Upper lobe of left lung (tissue), 6 donors: ENCODE results near the gene VPS13D. TPM values are rescaled to one million over a fixed set of nuclear protein-coding genes. Genes with fewer than 3 reads are reported as not detected.

Experiments used
- ATAC-seq, 2 donors: fragments of 200-7000 bp; cut with Tn5 transposase; one replicate each; pipeline ENCODE4 v1.9.1; 2022; ENCODE audit warnings: mild to moderate bottlenecking in 2 of 2, moderate library complexity in 2 of 2; ENCODE audit not compliant: low FRiP score in 2 of 2
- DNase-seq, 2 donors: peaks; one replicate each; pipeline ENCODE4 v3.0.0-alpha.2; 2019 to 2020
- H3K27ac ChIP-seq, 4 donors: fragments of 200-600 bp; sonication (generic); one replicate each; pipeline ENCODE4 v1.5.1; 2016 to 2019
- H3K27me3 ChIP-seq, 4 donors: fragments of 200-600 bp; sonication (generic); one replicate each; pipeline ENCODE4 v1.5.1; 2017 to 2019
- H3K36me3 ChIP-seq, 4 donors: fragments of 200-600 bp; sonication (generic); one replicate each; pipeline ENCODE4 v1.5.1; 2016 to 2019
- H3K4me1 ChIP-seq, 4 donors: fragments of 200-600 bp; sonication (generic); one replicate each; pipeline ENCODE4 v1.5.1; 2018 to 2019
- H3K4me3 ChIP-seq, 4 donors: fragments of 200-600 bp; sonication (generic); one replicate each; pipeline ENCODE4 v1.5.1; 2017 to 2019; ENCODE audit warnings: mild to moderate bottlenecking in 2 of 4, moderate library complexity in 1 of 4
- H3K9me3 ChIP-seq, 4 donors: fragments of 200-600 bp; sonication (generic); one replicate each; pipeline ENCODE4 v1.5.1; 2018 to 2019
- EP300 ChIP-seq, 4 donors: sonication (generic); formaldehyde crosslinking; IDR thresholded peaks; one replicate each; pipeline ENCODE4 v1.5.1; 2017; ENCODE audit warnings: antibody characterized with exemption in 4 of 4, control low read depth in 2 of 4
- POLR2A ChIP-seq, 4 donors: fragments of 450-650 bp; IDR thresholded peaks; one replicate each; pipeline ENCODE4 v1.5.1; 2016 to 2017; ENCODE audit warnings: antibody characterized with exemption in 4 of 4, mild to moderate bottlenecking in 2 of 4
- POLR2AphosphoS5 ChIP-seq, 2 donors: sonication (generic); formaldehyde crosslinking; IDR thresholded peaks; one replicate each; pipeline ENCODE4 v1.5.1; 2017; ENCODE audit warnings: antibody characterized with exemption in 2 of 2
- WGBS, 2 donors: methylation state at CpG; one replicate each; pipeline ENCODE4 v1.1.5; 2017 to 2018; 5-methylcytosine and 5-hydroxymethylcytosine counted together
- total RNA-seq, 6 donors: library from RNA; depleted of rRNA in 4 of 6; stranded (reverse); fragments of >200 nt in 4 of 6; gene quantifications; one replicate each; pipeline versions ENCODE4 v1.1.0 to v1.2.1, GENCODE V29; 2016 to 2021
- TF ChIP-seq, protein P1 (sequence below), 6 experiments: fragments of 450-650 bp in 4 of 6; fragments of 200-600 bp in 2 of 6; sonication (generic) in 2 of 6; IDR thresholded peaks; one replicate each; pipeline ENCODE4 v1.5.1; 2016 to 2019; ENCODE audit warnings: antibody characterized with exemption in 6 of 6
- donor health status: DM: no; HTN: no; CAD: no; lungs with moderate emphysema.
- donor health status: DM: no; HTN: yes; CAD: no; lungs with severe emphysema.

The VPS13D gene
- total RNA-seq, 6 donors from 2014 or later = 54.9 to 181 (median 87.9) TPM

DNA sequence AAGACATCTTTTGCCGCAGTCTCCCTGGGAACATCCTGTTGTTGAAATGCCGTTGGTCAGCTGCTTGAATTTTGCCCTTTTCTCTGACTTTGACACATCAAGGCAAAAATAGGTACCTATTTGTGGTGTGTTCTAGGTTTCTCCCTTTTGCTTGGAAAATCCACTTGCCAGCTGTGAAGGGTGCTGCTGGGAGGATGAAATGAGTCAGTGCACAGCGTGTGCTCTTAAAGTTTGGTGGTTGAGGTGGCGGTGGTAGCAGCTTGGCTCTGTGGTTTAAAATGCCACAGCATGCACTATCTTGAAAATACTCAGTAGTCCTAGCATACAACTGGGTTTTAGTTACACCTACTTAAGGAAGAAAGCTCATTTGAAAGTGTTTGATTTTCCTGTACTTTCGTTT is 204.3 kb downstream of the VPS13D start:
- H3K27me3 ChIP-seq = no peaks in the 10 kb centered on the region
- no peaks in the 10 kb centered on the region for H3K9me3 ChIP-seq
- no peak overlapping the region for H3K4me3 ChIP-seq
- peak in 1 of 2 donors; percentile 63 for DNase-seq
- peak; percentile 47 to 71 for ATAC-seq
- 28 to 30% methylated on average over 5 of the region's 5 CpGs for WGBS, 2 donors
- H3K4me1 ChIP-seq = peaks cover 56 to 63% (median 58%) of the 10 kb centered on the region in 4 donors
- H3K36me3 ChIP-seq = peaks cover 0 to 5% (median 0%) of the 10 kb centered on the region in 4 donors
- TF ChIP-seq EP300 (IDR thresholded peaks at IDR 0.05) (peak in 1 of 4 donors; percentile 19), POLR2AphosphoS5 (IDR thresholded peaks at IDR 0.05) (peak in 1 of 2 donors; percentile 51)
- TF ChIP-seq, protein P1, sequence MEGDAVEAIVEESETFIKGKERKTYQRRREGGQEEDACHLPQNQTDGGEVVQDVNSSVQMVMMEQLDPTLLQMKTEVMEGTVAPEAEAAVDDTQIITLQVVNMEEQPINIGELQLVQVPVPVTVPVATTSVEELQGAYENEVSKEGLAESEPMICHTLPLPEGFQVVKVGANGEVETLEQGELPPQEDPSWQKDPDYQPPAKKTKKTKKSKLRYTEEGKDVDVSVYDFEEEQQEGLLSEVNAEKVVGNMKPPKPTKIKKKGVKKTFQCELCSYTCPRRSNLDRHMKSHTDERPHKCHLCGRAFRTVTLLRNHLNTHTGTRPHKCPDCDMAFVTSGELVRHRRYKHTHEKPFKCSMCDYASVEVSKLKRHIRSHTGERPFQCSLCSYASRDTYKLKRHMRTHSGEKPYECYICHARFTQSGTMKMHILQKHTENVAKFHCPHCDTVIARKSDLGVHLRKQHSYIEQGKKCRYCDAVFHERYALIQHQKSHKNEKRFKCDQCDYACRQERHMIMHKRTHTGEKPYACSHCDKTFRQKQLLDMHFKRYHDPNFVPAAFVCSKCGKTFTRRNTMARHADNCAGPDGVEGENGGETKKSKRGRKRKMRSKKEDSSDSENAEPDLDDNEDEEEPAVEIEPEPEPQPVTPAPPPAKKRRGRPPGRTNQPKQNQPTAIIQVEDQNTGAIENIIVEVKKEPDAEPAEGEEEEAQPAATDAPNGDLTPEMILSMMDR (IDR thresholded peaks at IDR 0.05) = no peak
- peak overlapping the region; percentile 55 to 86 (median 74) for H3K27ac ChIP-seq

DNA sequence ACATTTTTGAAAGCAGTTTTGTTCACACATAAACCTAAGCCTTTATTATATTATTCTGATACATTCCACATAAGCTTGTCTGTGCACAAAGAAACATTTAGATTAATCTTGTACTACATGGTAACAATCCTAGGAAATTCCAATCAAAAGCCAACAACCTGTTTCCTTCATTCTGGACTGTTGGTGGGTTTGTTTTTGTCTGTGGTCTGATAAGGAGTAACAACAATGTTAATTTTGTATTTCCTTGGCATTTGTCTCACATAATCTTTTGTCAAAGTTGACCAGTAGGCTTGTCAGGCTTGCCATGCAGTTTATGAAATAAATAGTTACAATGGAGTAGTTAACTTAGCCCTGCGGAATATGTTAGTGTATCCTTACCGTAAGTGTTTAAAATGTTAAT is 204.9 kb downstream of the VPS13D start:
- ATAC-seq = no peak
- no peak for TF ChIP-seq POLR2A (IDR thresholded peaks at IDR 0.05)
- Histone ChIP-seq H3K4me3 (no peak overlapping the region), H3K27me3 (no peaks in the 10 kb centered on the region), H3K27ac (peak overlapping the region in 3 of 4 donors; percentile 70 to 86 (median 77)), H3K4me1 (peaks cover 57 to 64% (median 58%) of the 10 kb centered on the region in 4 donors), H3K9me3 (no peaks in the 10 kb centered on the region), H3K36me3 (peaks cover 0 to 7% (median 0%) of the 10 kb centered on the region in 4 donors)
- DNase-seq = no peak
- WGBS, 2 donors = 68 to 75% methylated on average over 2 of the region's 2 CpGs

- Histone ChIP-seq H3K27me3 (no peaks in the 10 kb centered on the region), H3K27ac (peak overlapping the region in 3 of 4 donors; percentile 23 to 77 (median 67)), H3K9me3 (no peaks in the 10 kb centered on the region), H3K4me3 (no peak overlapping the region), H3K36me3 (peaks cover 0 to 10% (median 0%) of the 10 kb centered on the region in 4 donors), H3K4me1 (peaks cover 57 to 64% (median 58%) of the 10 kb centered on the region in 4 donors)
- DNase-seq (no peak), ATAC-seq (no peak)
- no peak for TF ChIP-seq POLR2A (IDR thresholded peaks at IDR 0.05)
- 55 to 57% methylated on average over 8 of the region's 8 CpGs for WGBS, 2 donors
Observed at GRCh38 chr1:12435639-12436344, 206.0 kb downstream of the VPS13D start.

- no peak for DNase-seq
- no peaks in the 10 kb centered on the region for H3K9me3 ChIP-seq
- 75 to 90% methylated on average over 2 of the region's 2 CpGs for whole genome bisulfite sequencing, 2 donors
- peaks cover 57 to 64% (median 58%) of the 10 kb centered on the region in 4 donors for H3K4me1 ChIP-seq
- no peak for TF ChIP-seq POLR2A (IDR thresholded peaks at IDR 0.05)
- TF ChIP-seq EP300 (IDR thresholded peaks at IDR 0.05) = no peak
- TF ChIP-seq, protein P1 (IDR thresholded peaks at IDR 0.05) = no peak
- TF ChIP-seq POLR2AphosphoS5 (IDR thresholded peaks at IDR 0.05) = no peak
- H3K27ac ChIP-seq = peak overlapping the region in 2 of 4 donors; percentile 67 to 77
- no peaks in the 10 kb centered on the region for H3K27me3 ChIP-seq
- H3K36me3 ChIP-seq = peaks cover 0 to 10% (median 0%) of the 10 kb centered on the region in 4 donors
- no peak for ATAC-seq
- no peak overlapping the region for H3K4me3 ChIP-seq
Observed at GRCh38 chr1:12436345-12436658, 206.5 kb downstream of the VPS13D start.

GRCh38 chr1:12436817-12437599 is 207.2 kb downstream of the VPS13D start:
- DNase-seq = no peak
- H3K27me3 ChIP-seq = no peaks in the 10 kb centered on the region
- no peaks in the 10 kb centered on the region for H3K9me3 ChIP-seq
- WGBS, 2 donors = 93 to 94% methylated on average over 12 of the region's 12 CpGs
- H3K27ac ChIP-seq = peak overlapping the region in 1 of 4 donors; percentile 67
- no peak for ATAC-seq
- peaks cover 0 to 10% (median 0%) of the 10 kb centered on the region in 4 donors for H3K36me3 ChIP-seq
- peaks cover 57 to 63% (median 58%) of the 10 kb centered on the region in 4 donors for H3K4me1 ChIP-seq
- H3K4me3 ChIP-seq = no peak overlapping the region
- TF ChIP-seq, protein P1 (IDR thresholded peaks at IDR 0.05) = no peak
- TF ChIP-seq POLR2A (IDR thresholded peaks at IDR 0.05) (no peak), POLR2AphosphoS5 (IDR thresholded peaks at IDR 0.05) (no peak)
